HG03097 (cell line): ENCODE data around the gene TMEM143.
"Not testable (repeated sequence)": the region's sequence is repeated elsewhere in the genome, so short reads cannot be mapped to it uniquely, and the experiment has no call there.

Experiments
- ATAC-seq: cut with Tn5 transposase; IDR thresholded peaks from one replicate; pipeline ENCODE4 v1.9.1; 2021; ENCODE audit not compliant: unreplicated experiment, low FRiP score

Gene TMEM143

GRCh38 chr19:48363810-48364597, at the start of gene TMEM143, which contains the start of gene SYNGR4:
TSS of gene TMEM143 (minus strand) at chr19:48363940. CDS start at chr19:48363920, 20 bp downstream.
TSS of gene SYNGR4 (plus strand) at chr19:48364367. CDS start at chr19:48365843, 1,476 bp downstream.
- peak; percentile 79 for ATAC-seq

GRCh38 chr19:48405850-48406249, 42.1 kb upstream of the TMEM143 start:
- ATAC-seq, result no peak

- no peak for ATAC-seq
These were observed 41.4 kb upstream of the TMEM143 start for GRCh38 chr19:48405010-48405659.

- ATAC-seq, result no peak
These were observed 39.9 kb upstream of the TMEM143 start for GRCh38 chr19:48403606-48404005.

GRCh38 chr19:48401287-48401686, 37.5 kb upstream of the TMEM143 start:
- ATAC-seq, result no peak

GRCh38 chr19:48400018-48400742, 36.4 kb upstream of the TMEM143 start:
- no peak for ATAC-seq

- no peak for ATAC-seq
These were observed 34.9 kb upstream of the TMEM143 start for GRCh38 chr19:48398375-48399235.

GRCh38 chr19:48398102-48398374, 34.3 kb upstream of the TMEM143 start:
- ATAC-seq, result no peak

GRCh38 chr19:48397263-48398101, 33.7 kb upstream of the TMEM143 start:
- ATAC-seq, result no peak

- no peak for ATAC-seq
These were observed 33.1 kb upstream of the TMEM143 start for GRCh38 chr19:48396824-48397176.

GRCh38 chr19:48396016-48396823, 32.5 kb upstream of the TMEM143 start:
- ATAC-seq, result no peak

GRCh38 chr19:48395499-48395898, 31.8 kb upstream of the TMEM143 start:
- ATAC-seq, result no peak

GRCh38 chr19:48395170-48395455, 31.4 kb upstream of the TMEM143 start:
- ATAC-seq, result no peak

GRCh38 chr19:48394331-48395169, 30.8 kb upstream of the TMEM143 start:
- ATAC-seq, result no peak

- no peak for ATAC-seq
These were observed 30.0 kb upstream of the TMEM143 start, which contains the start of gene GRIN2D for GRCh38 chr19:48393559-48394330. TSS of gene GRIN2D (plus strand) at chr19:48393668. CDS start at chr19:48398393, 4,725 bp downstream.

- no peak for ATAC-seq
These were observed 29.3 kb upstream of the TMEM143 start for GRCh38 chr19:48392860-48393558.

- not testable (repeated sequence) for ATAC-seq
These were observed 28.2 kb upstream of the TMEM143 start for GRCh38 chr19:48392006-48392344.
